ENCODE measurements around the gene B4GAT1.

DNA sequence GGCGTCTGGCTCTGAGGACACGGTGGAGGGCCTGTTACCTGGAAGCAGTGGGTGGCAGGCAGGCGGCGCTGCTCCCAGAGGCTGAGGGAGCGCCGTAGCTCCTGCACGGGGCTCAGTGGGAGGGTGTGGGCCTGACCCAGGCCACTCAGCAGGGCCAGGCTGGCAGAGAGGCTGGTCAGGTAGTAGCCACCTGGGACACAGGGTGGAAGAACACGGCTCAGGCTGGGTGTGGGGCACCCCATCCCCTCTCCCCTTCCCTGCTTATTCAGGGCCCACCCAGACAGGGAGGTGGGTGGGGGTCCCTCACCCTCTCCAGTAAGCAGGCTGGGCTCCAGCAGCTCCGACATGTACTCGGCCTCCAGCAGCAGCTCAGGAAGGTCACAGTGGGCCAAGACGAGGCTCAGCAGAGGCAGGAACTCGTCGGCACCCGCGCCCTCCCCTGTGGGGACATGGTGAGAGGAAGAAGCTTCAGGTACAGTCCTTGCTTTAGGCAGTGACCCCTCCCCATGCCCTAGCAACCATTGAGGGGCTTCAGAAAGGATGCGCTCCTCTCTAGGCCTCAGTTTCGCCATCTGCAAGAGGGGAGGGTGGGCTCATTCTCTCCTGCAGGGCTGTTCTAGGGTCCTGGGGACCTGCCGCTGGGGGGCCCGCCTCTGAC, 14.1 kb downstream of the B4GAT1 start:
- TF ChIP-seq, protein P1, sequence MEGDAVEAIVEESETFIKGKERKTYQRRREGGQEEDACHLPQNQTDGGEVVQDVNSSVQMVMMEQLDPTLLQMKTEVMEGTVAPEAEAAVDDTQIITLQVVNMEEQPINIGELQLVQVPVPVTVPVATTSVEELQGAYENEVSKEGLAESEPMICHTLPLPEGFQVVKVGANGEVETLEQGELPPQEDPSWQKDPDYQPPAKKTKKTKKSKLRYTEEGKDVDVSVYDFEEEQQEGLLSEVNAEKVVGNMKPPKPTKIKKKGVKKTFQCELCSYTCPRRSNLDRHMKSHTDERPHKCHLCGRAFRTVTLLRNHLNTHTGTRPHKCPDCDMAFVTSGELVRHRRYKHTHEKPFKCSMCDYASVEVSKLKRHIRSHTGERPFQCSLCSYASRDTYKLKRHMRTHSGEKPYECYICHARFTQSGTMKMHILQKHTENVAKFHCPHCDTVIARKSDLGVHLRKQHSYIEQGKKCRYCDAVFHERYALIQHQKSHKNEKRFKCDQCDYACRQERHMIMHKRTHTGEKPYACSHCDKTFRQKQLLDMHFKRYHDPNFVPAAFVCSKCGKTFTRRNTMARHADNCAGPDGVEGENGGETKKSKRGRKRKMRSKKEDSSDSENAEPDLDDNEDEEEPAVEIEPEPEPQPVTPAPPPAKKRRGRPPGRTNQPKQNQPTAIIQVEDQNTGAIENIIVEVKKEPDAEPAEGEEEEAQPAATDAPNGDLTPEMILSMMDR (IDR thresholded peaks at IDR 0.05): no peak
- no peak for TF ChIP-seq POLR2A (IDR thresholded peaks at IDR 0.05)
- no peak for TF ChIP-seq POLR2AphosphoS5 (IDR thresholded peaks at IDR 0.05)
- TF ChIP-seq EP300 (IDR thresholded peaks at IDR 0.05): no peak

All from upper lobe of left lung (tissue), 4 donors.